Cardiac fibroblast (primary cell): Measurements from ENCODE around the gene PAX5.

ENCODE experiments used
- DNase-seq, 2 donors: peaks; one replicate each; pipeline versions ENCODE4 v3.0.0 to v3.0.0-alpha.2; 2010; ENCODE audit warnings: low read depth in 2 of 2
- H3K4me3 ChIP-seq, 2 donors: replicated peaks in 1 of 2; 1 replicate in 1 of 2; 2 replicates in 1 of 2; pipeline ENCODE4 v1.5.1; 2011; ENCODE audit warnings: low read depth in 2 of 2, low read length in 2 of 2, mild to moderate bottlenecking in 2 of 2, moderate library complexity in 1 of 2
- TF ChIP-seq, protein P1 (sequence below): IDR thresholded peaks from one replicate; pipeline ENCODE4 v1.5.1; 2011; ENCODE audit warnings: low read depth, mild to moderate bottlenecking, low read length, inconsistent platforms

Gene PAX5

GRCh38 chr9:36987409-36987808 is 46.7 kb downstream of the PAX5 start:
- TF ChIP-seq, protein P1, sequence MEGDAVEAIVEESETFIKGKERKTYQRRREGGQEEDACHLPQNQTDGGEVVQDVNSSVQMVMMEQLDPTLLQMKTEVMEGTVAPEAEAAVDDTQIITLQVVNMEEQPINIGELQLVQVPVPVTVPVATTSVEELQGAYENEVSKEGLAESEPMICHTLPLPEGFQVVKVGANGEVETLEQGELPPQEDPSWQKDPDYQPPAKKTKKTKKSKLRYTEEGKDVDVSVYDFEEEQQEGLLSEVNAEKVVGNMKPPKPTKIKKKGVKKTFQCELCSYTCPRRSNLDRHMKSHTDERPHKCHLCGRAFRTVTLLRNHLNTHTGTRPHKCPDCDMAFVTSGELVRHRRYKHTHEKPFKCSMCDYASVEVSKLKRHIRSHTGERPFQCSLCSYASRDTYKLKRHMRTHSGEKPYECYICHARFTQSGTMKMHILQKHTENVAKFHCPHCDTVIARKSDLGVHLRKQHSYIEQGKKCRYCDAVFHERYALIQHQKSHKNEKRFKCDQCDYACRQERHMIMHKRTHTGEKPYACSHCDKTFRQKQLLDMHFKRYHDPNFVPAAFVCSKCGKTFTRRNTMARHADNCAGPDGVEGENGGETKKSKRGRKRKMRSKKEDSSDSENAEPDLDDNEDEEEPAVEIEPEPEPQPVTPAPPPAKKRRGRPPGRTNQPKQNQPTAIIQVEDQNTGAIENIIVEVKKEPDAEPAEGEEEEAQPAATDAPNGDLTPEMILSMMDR = no peak
- no peak for DNase-seq
- H3K4me3 ChIP-seq = no peak overlapping the region

GRCh38 chr9:36986468-36987408 is 47.3 kb downstream of the PAX5 start:
- no peak overlapping the region for H3K4me3 ChIP-seq
- DNase-seq = no peak
- TF ChIP-seq, protein P1 = no peak

DNA sequence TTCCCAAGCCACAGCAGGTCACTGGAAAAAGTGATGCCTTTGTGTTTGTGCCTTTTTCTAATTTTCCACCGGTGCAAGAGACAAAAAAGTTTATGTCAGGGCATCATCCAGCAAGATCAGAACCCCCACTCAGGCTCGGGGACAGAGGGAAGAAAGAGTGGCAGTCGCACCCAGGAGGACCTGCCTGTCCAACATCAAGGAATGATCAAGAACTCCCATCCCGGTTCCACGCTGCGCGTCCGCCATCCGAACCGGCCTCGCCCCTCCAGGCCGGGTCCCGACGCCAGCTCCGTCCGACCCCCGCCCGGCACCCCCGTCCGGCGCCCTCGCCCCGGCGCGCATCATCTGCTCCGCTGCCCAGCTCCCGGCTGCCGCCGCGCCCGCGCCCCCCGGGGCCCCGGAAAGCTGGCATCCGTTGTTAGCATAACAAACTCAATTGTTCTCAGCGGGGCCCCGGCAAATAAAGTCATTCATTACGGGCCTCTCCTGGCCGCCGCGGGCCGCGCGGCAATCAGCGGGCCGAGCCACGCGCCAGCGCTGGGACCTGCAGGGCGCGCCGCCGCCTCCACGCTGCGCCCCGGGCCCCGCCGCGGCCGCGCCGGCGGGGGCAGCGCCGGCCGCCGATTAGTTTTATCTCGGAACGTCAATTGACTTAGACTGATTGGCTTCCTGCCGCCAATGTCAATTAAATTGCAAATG is 48.1 kb downstream of the PAX5 start:
- H3K4me3 ChIP-seq = no peak overlapping the region
- no peak for DNase-seq
- TF ChIP-seq, protein P1 = no peak

DNA sequence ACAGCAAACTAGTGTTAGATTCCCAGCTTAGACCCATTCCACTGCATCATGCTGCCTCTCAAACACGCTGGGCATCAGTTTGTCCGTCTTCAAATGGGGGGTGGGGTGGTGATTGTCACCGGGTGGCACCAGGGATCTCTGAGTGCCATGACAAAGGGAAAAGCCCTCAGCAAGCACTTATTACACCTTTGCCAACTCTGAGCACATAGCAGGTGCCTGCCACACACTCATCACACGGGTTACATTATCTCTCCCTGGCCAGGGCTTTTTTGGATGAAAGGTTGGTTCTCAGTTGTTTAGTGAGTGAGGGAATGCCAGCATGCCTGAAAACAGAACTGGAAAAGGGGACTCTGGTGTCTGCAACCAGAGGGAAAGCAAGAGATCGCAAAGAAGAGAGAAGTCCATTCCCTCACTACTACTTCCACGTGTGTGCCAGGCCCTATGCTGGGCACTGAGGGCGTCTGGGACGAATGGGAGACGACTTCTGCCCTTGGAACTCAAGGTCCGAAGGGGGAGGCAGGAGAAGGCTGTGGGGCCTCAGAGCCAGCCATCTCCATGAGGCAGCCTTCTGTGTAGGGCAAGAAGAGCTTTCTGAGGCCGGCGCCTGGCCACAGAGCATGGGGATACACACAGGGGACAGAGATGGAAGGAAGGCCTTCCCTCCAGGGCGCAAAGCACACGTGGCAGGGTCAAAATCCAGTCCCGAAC is 48.9 kb downstream of the PAX5 start:
- no peak overlapping the region for H3K4me3 ChIP-seq
- TF ChIP-seq, protein P1 = no peak
- DNase-seq = no peak

DNA sequence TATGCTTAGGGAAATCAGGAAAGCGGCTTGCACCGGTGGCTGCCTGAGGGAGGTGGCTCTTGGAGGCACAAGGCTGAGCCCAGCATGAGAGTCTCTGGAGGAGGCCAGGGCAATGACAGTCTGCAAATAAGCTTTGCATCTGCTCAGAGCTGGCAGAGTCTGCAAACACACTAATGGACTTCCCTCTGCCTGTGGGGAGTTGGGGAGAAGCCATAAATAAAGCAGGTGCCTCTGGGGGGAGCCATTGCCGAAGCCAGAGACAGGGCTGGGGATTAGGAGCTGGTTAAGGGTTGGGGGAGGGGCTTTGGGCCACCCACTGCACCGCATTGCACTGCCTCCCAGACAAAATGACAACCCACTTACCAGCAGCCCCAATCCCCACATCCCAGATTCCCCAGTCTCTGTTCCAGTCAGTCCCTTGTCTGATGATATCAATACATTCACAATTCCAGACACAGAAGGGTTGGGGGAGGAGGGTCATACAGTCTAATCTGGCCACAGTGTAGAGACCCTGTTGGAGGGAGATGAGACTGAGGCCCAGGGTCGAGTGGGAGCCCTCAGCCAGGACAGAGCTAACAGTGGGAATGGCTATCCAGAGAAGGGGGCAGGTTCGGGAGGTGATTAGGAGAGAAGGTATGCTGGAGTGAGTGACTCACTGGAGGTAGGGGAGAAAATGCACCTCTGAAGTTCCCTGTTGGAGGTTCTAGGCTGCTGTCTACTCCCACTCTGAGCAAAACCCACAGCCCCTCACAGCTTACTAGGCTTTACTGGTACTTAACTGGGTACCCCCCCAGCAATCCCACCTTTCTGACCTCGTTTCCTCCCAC is 53.7 kb downstream of the PAX5 start:
- TF ChIP-seq, protein P1 = no peak
- DNase-seq = no peak
- H3K4me3 ChIP-seq = no peak overlapping the region
